ENCODE data around the gene RAB10. TPM values are rescaled to one million over a fixed set of nuclear protein-coding genes. Genes with fewer than 3 reads are reported as not detected.

The RAB10 gene
- total and polyA plus RNA-seq, 2 experiments from 2014 or later: 102 to 143 TPM

- TF ChIP-seq REST (IDR thresholded peaks at IDR 0.05; ENCODE audit: unreplicated experiment): no peak
- no peak for TF ChIP-seq ZNF114 (CRISPR knock-in tag; IDR thresholded peaks at IDR 0.05)
- TF ChIP-seq ZNF331 (CRISPR knock-in tag; IDR thresholded peaks at IDR 0.05; ENCODE audit: low read depth): no peak
Observed at GRCh38 chr2:26170795-26171194, 136.9 kb downstream of the RAB10 start (continued).

- peak overlapping the region; percentile 76 for H3K4me2 ChIP-seq
- TF ChIP-seq POLR2AphosphoS5 (IDR thresholded peaks at IDR 0.05; ENCODE audit: low read depth) (no peak), STAT1 (IDR thresholded peaks at IDR 0.05; ENCODE audit: unreplicated experiment) (no peak), EZH2phosphoT487 (IDR thresholded peaks at IDR 0.05; ENCODE audit: unreplicated experiment) (no peak), ZNF462 (CRISPR knock-in tag; IDR thresholded peaks at IDR 0.05) (no peak), JUNB (IDR thresholded peaks at IDR 0.05; ENCODE audit: unreplicated experiment) (no peak), ZNF114 (CRISPR knock-in tag; IDR thresholded peaks at IDR 0.05) (no peak), NANOG (IDR thresholded peaks at IDR 0.05; ENCODE audit: borderline replicate concordance) (no peak), ETS1 (IDR thresholded peaks at IDR 0.05) (no peak), ZNF331 (CRISPR knock-in tag; IDR thresholded peaks at IDR 0.05; ENCODE audit: low read depth) (no peak)
Observed at GRCh38 chr2:26172189-26172870, 138.4 kb downstream of the RAB10 start.

More at GRCh38 chr2:26172189-26172870, 138.4 kb downstream of the RAB10 start:
- H3K9me2 ChIP-seq (ENCODE audit: insufficient read depth): no peaks in the 10 kb centered on the region
- no peak overlapping the region for H3K27ac Mint-ChIP-seq
- peaks cover 12% of the 10 kb centered on the region; the same call in 1 of the 2 replicates for H3K79me2 ChIP-seq (replicated peaks; ENCODE audit: insufficient read depth)
- peaks cover 11% of the 10 kb centered on the region; the same call in 2 of the 3 replicates for H3K36me3 Mint-ChIP-seq (ENCODE audit: low read depth)
- ATAC-seq: peak; percentile 25
- peak overlapping the region; percentile 69 for H3K4me3 Mint-ChIP-seq
- H4K20me1 ChIP-seq (replicated peaks; ENCODE audit: insufficient read depth): peaks cover 10% of the 10 kb centered on the region
- peak; percentile 72 for DNase-seq (ENCODE audit: low spot score)
- H3K27ac ChIP-seq (ENCODE audit: low read depth): no peak overlapping the region
- H3K4me1 ChIP-seq (ENCODE audit: insufficient read depth): peaks cover 11% of the 10 kb centered on the region; the same call in 1 of the 2 replicates
- peaks cover 15% of the 10 kb centered on the region for H3K4me1 Mint-ChIP-seq
- peaks cover 19% of the 10 kb centered on the region for H3K27me3 Mint-ChIP-seq (ENCODE audit: insufficient read depth, low read depth, poor library complexity)
- H3F3A ChIP-seq (replicated peaks; ENCODE audit: low read depth): 0 out of 2 replicates have a peak, but pooled peaks cover 5% of the 10 kb centered on the region
- H3K36me3 ChIP-seq (ENCODE audit: insufficient read depth): peaks cover 4% of the 10 kb centered on the region; the same call in 1 of the 2 replicates
- no peaks in the 10 kb centered on the region for H3K27me3 ChIP-seq (ENCODE audit: insufficient read depth)
- H3K4me3 ChIP-seq: peak overlapping the region; percentile 63
- peak overlapping the region; percentile 90; the same call in 1 of the 2 replicates for H2AFZ ChIP-seq
- H3K9me3 Mint-ChIP-seq: peaks cover 5% of the 10 kb centered on the region; the same call in 2 of the 3 replicates

All from GM23338 (cell line).